ENCODE results near the gene TCF15.
"Not testable (repeated sequence)": the region's sequence is repeated elsewhere in the genome, so short reads cannot be mapped to it uniquely, and the experiment has no call there.

The TCF15 gene

DNA sequence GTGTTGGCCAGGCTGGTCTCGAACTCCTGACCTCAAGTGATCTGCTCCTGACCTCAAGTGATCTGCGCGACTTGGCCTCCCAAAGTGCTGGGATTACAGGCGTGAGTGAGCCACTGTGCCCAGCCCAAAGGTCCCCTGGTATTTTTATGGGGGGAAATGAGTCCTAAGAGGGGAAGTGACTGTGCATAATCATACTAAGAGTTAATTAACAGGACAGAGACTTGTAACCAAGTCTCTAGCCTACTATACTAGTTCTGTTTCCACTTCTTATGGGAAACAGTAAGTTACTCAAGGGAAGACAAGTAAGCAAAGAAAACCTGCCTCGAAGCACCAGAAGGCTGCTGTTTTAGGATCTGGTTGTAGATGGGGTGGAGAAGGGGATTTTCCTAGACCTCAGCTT lies 27.9 kb downstream of the TCF15 start:
- no peak for TF ChIP-seq TCF4 (CRISPR knock-in tag; IDR thresholded peaks at IDR 0.05; ENCODE audit: borderline replicate concordance)
- TF ChIP-seq ISL1 (CRISPR knock-in tag; IDR thresholded peaks at IDR 0.05) = no peak
- no peak for ATAC-seq

DNA sequence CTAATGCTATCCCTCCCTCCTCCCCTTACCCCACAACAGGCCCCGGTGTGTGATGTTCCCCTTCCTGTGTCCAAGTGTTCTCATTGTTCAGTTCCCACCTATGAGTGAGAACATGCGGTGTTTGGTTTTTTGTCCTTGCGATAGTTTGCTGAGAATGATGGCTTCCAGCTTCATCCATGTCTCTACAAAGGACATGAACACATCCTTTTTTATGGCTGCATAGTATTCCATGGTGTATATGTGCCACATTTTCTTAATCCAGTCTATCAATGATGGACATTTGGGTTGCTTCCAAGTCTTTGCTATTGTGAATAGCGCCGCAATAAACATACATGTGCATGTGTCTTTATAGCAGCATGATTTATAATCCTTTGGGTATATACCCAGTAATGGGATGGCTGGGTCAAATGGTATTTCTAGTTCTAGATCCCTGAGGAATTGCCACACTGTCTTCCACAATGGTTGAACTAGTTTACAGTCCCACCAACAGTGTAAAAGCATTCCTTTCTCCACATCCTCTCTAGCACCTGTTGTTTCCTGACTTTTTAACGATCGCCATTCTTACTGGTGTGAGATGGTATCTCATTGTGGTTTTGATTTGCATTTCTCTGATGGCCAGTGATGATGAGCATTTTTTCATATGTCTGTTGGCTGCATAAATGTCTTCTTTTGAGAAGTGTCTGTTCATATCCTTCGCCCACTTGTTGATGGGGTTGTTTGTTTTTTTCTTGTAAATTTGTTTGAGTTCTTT lies 31.0 kb downstream of the TCF15 start:
- ATAC-seq = not testable (repeated sequence)

DNA sequence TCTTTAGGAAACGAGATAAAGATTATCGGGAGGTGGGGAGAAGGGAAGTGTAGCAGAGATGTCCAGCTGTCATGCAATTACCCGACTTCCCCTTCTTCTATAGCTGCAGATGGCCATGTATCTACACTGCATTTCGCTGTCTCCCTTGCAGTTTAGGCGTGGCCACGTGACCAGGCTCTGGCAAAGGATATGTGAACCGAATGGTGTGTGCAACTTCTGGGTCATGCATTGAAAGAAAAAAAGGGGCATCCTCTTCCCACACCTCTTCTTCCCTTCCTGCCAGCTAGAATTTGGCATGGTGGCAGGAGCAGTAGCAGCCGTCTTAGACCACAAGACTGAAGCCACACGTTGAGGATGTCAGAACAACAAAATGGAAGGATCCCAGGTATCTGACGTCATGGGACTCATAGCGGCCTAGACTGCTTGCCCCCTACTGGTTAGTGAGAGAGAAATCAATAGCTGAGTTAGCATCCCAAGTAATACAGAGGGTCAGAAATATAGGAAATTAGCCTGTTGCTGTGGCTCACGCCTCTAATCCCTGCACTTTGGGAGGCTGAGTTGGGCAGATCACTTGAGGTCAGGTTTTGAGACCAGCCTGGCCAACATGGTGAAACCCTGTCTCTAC lies 32.8 kb downstream of the TCF15 start:
- peak; percentile 51; the same call in 1 of the 3 replicates for ATAC-seq
- TF ChIP-seq ZFP3 (CRISPR knock-in tag; IDR thresholded peaks at IDR 0.05) = no peak
- TF ChIP-seq, protein P1, sequence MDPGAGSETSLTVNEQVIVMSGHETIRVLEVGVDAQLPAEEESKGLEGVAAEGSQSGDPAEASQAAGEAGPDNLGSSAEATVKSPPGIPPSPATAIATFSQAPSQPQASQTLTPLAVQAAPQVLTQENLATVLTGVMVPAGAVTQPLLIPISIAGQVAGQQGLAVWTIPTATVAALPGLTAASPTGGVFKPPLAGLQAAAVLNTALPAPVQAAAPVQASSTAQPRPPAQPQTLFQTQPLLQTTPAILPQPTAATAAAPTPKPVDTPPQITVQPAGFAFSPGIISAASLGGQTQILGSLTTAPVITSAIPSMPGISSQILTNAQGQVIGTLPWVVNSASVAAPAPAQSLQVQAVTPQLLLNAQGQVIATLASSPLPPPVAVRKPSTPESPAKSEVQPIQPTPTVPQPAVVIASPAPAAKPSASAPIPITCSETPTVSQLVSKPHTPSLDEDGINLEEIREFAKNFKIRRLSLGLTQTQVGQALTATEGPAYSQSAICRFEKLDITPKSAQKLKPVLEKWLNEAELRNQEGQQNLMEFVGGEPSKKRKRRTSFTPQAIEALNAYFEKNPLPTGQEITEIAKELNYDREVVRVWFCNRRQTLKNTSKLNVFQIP (CRISPR knock-in tag; IDR thresholded peaks at IDR 0.05; ENCODE audit: borderline replicate concordance, low read depth) = no peak
- no peak for TF ChIP-seq RARB (CRISPR knock-in tag; IDR thresholded peaks at IDR 0.05)
- TF ChIP-seq ISL1 (CRISPR knock-in tag; IDR thresholded peaks at IDR 0.05) = no peak
- no peak for TF ChIP-seq PPARA (CRISPR knock-in tag; IDR thresholded peaks at IDR 0.05; ENCODE audit: borderline replicate concordance)
- TF ChIP-seq, protein P2, sequence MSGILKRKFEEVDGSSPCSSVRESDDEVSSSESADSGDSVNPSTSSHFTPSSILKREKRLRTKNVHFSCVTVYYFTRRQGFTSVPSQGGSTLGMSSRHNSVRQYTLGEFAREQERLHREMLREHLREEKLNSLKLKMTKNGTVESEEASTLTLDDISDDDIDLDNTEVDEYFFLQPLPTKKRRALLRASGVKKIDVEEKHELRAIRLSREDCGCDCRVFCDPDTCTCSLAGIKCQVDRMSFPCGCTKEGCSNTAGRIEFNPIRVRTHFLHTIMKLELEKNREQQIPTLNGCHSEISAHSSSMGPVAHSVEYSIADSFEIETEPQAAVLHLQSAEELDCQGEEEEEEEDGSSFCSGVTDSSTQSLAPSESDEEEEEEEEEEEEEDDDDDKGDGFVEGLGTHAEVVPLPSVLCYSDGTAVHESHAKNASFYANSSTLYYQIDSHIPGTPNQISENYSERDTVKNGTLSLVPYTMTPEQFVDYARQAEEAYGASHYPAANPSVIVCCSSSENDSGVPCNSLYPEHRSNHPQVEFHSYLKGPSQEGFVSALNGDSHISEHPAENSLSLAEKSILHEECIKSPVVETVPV (CRISPR knock-in tag; IDR thresholded peaks at IDR 0.05) = no peak
- no peak for TF ChIP-seq TCF4 (CRISPR knock-in tag; IDR thresholded peaks at IDR 0.05; ENCODE audit: borderline replicate concordance)
- TF ChIP-seq, protein P3, sequence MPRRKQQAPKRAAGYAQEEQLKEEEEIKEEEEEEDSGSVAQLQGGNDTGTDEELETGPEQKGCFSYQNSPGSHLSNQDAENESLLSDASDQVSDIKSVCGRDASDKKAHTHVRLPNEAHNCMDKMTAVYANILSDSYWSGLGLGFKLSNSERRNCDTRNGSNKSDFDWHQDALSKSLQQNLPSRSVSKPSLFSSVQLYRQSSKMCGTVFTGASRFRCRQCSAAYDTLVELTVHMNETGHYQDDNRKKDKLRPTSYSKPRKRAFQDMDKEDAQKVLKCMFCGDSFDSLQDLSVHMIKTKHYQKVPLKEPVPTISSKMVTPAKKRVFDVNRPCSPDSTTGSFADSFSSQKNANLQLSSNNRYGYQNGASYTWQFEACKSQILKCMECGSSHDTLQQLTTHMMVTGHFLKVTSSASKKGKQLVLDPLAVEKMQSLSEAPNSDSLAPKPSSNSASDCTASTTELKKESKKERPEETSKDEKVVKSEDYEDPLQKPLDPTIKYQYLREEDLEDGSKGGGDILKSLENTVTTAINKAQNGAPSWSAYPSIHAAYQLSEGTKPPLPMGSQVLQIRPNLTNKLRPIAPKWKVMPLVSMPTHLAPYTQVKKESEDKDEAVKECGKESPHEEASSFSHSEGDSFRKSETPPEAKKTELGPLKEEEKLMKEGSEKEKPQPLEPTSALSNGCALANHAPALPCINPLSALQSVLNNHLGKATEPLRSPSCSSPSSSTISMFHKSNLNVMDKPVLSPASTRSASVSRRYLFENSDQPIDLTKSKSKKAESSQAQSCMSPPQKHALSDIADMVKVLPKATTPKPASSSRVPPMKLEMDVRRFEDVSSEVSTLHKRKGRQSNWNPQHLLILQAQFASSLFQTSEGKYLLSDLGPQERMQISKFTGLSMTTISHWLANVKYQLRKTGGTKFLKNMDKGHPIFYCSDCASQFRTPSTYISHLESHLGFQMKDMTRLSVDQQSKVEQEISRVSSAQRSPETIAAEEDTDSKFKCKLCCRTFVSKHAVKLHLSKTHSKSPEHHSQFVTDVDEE (CRISPR knock-in tag; IDR thresholded peaks at IDR 0.05) = no peak

DNA sequence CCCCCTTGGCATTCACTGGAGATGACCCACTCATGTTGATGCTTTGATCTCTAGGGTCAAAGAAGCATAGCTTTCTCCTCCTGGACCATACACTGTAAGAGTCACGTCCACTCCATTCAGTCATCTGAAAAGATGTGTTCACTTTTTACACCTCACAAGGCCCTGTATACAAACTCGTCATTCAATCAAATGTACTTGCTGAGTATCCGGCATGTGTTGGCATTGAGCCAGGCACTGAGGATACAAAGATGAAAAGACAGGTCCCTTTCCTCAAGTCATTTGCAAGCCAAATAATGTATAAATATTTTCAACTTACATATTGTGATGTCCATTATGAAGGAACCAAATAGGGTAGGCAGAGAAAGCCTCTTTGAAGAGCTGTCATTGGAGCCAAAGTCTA lies 34.0 kb downstream of the TCF15 start:
- no peak for ATAC-seq
- TF ChIP-seq ZNF8 (CRISPR knock-in tag; IDR thresholded peaks at IDR 0.05) (no peak), ESRRG (CRISPR knock-in tag; IDR thresholded peaks at IDR 0.05) (no peak), OSR1 (CRISPR knock-in tag; IDR thresholded peaks at IDR 0.05) (no peak), GLIS3 (CRISPR knock-in tag; IDR thresholded peaks at IDR 0.05) (no peak), ZFP30 (CRISPR knock-in tag; IDR thresholded peaks at IDR 0.05) (no peak), PPARA (CRISPR knock-in tag; IDR thresholded peaks at IDR 0.05; ENCODE audit: borderline replicate concordance) (no peak), ZNF565 (CRISPR knock-in tag; conservative IDR thresholded peaks at IDR 0.05; ENCODE audit: low read depth) (no peak), ARNTL (CRISPR knock-in tag; IDR thresholded peaks at IDR 0.05; ENCODE audit: borderline replicate concordance, low read depth) (no peak), BACH2 (CRISPR knock-in tag; IDR thresholded peaks at IDR 0.05; ENCODE audit: borderline replicate concordance) (no peak)
- TF ChIP-seq, protein P1 (CRISPR knock-in tag; IDR thresholded peaks at IDR 0.05; ENCODE audit: borderline replicate concordance, low read depth) = no peak
- TF ChIP-seq, protein P4, sequence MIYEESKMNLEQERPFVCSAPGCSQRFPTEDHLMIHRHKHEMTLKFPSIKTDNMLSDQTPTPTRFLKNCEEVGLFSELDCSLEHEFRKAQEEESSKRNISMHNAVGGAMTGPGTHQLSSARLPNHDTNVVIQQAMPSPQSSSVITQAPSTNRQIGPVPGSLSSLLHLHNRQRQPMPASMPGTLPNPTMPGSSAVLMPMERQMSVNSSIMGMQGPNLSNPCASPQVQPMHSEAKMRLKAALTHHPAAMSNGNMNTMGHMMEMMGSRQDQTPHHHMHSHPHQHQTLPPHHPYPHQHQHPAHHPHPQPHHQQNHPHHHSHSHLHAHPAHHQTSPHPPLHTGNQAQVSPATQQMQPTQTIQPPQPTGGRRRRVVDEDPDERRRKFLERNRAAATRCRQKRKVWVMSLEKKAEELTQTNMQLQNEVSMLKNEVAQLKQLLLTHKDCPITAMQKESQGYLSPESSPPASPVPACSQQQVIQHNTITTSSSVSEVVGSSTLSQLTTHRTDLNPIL (CRISPR knock-in tag; IDR thresholded peaks at IDR 0.05; ENCODE audit: low read depth) = no peak
- TF ChIP-seq, protein P2 (CRISPR knock-in tag; IDR thresholded peaks at IDR 0.05) = no peak
- TF ChIP-seq, protein P5, sequence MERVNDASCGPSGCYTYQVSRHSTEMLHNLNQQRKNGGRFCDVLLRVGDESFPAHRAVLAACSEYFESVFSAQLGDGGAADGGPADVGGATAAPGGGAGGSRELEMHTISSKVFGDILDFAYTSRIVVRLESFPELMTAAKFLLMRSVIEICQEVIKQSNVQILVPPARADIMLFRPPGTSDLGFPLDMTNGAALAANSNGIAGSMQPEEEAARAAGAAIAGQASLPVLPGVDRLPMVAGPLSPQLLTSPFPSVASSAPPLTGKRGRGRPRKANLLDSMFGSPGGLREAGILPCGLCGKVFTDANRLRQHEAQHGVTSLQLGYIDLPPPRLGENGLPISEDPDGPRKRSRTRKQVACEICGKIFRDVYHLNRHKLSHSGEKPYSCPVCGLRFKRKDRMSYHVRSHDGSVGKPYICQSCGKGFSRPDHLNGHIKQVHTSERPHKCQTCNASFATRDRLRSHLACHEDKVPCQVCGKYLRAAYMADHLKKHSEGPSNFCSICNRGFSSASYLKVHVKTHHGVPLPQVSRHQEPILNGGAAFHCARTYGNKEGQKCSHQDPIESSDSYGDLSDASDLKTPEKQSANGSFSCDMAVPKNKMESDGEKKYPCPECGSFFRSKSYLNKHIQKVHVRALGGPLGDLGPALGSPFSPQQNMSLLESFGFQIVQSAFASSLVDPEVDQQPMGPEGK (CRISPR knock-in tag; IDR thresholded peaks at IDR 0.05; ENCODE audit: borderline replicate concordance) = no peak
- TF ChIP-seq, protein P3 (CRISPR knock-in tag; IDR thresholded peaks at IDR 0.05) = no peak

Data from SK-N-SH treated with all-trans-retinoic acid at 6 μM for 48 hours (cell line).